HCT116 (cell line): ENCODE measurements around the gene LSM12. TPM values are rescaled to one million over a fixed set of nuclear protein-coding genes. Genes with fewer than 3 reads are reported as not detected.

Experiments
- ATAC-seq: fragments of 200-7000 bp; cut with Tn5 transposase; 2 replicates; pipeline ENCODE4 v1.9.1; 2020; ENCODE audit warnings: mild to moderate bottlenecking, moderate library complexity
- BruUV-seq: library from RNA; stranded (reverse); fragments of 400-500 nt; replicated peaks from 2 replicates; lab custom pipeline; 2021; lab: Mats Ljungman, UMichigan
- CTCF ChIA-PET: fragments of 300-600 bp; sonication (Branson Sonifier 250); formaldehyde crosslinking; loops from one replicate; lab custom pipeline; 2021; ENCODE audit warnings: antibody characterized with exemption; lab: Charles Lee
- POLR2A ChIA-PET: fragments of 300-600, 350-600 bp; sonication (Branson Sonifier 250); formaldehyde crosslinking; loops from one replicate; lab custom pipeline; 2021; ENCODE audit warnings: antibody characterized with exemption; lab: Charles Lee
- RAD21 ChIA-PET, 2 experiments: fragments of 300-600 bp; sonication (Branson Sonifier 250); formaldehyde crosslinking; loops; one replicate each; lab custom pipeline; 2023; ENCODE audit warnings: low total read pairs in 2 of 2; ENCODE audit not compliant: uncharacterized antibody in 2 of 2, unreplicated experiment in 2 of 2, low non-redundant PET in 1 of 2; lab: Charles Lee
- DNase-seq: peaks from one replicate; pipeline ENCODE4 v3.0.0-alpha.2; 2010; ENCODE audit warnings: low read depth, low spot score
- H2AFZ ChIP-seq: fragments of 200-600 bp; shearing (Covaris generic), sonication (generic); 2 replicates; pipeline ENCODE4 v1.6.1; 2017; ENCODE audit warnings: low read depth, mixed run types, mixed read lengths, antibody characterized with exemption, low read length; ENCODE audit not compliant: poor library complexity, severe bottlenecking
- H3K27ac ChIP-seq: 2 replicates; pipeline ENCODE4 v1.5.1; 2012; ENCODE audit warnings: low read depth, low read length
- H3K27me3 ChIP-seq: fragments of 200-600 bp; sonication (generic); 2 replicates; pipeline ENCODE4 v1.6.1; 2016; ENCODE audit warnings: mixed run types, low read length, mixed read lengths; ENCODE audit not compliant: insufficient read depth
- H3K36me3 ChIP-seq, 2 experiments: fragments of 200-500 bp in 1 of 2; fragments of 200-600 bp in 1 of 2; sonication (Bioruptor generic) in 1 of 2; sonication (generic) in 1 of 2; 2 replicates each; pipeline versions ENCODE4 v1.5.1 to v1.6.1; 2014 to 2016; ENCODE audit warnings: low read length in 2 of 2, inconsistent platforms in 1 of 2, mixed read lengths in 1 of 2, mixed run types in 1 of 2; ENCODE audit not compliant: insufficient read depth in 2 of 2, control insufficient read depth in 1 of 2
- H3K4me1 ChIP-seq, 2 experiments: fragments of 200-600 bp in 1 of 2; sonication (generic) in 1 of 2; 2 replicates each; pipeline versions ENCODE4 v1.5.1 to v1.6.1; 2012 to 2017; ENCODE audit warnings: low read length in 2 of 2, inconsistent platforms in 1 of 2, mild to moderate bottlenecking in 1 of 2, mixed read lengths in 1 of 2, mixed run types in 1 of 2, moderate library complexity in 1 of 2; ENCODE audit not compliant: insufficient read depth in 2 of 2, control insufficient read depth in 1 of 2
- H3K4me2 ChIP-seq: fragments of 200-600 bp; sonication (generic); 2 replicates; pipeline ENCODE4 v1.6.1; 2017; ENCODE audit warnings: mixed run types, low read length, mixed read lengths
- H3K4me3 ChIP-seq, 2 experiments: fragments of 200-600 bp in 1 of 2; sonication (generic) in 1 of 2; replicated peaks in 1 of 2; 2 replicates each; pipeline ENCODE4 v1.5.1; 2011 to 2016; ENCODE audit warnings: low read length in 2 of 2, control low read depth in 1 of 2, low read depth in 1 of 2, mild to moderate bottlenecking in 1 of 2, mixed read lengths in 1 of 2, mixed run types in 1 of 2
- H3K79me2 ChIP-seq: fragments of 200-600 bp; sonication (generic); 2 replicates; pipeline ENCODE4 v1.6.1; 2017; ENCODE audit warnings: mild to moderate bottlenecking, mixed run types, low read length, moderate library complexity, mixed read lengths; ENCODE audit not compliant: insufficient read depth
- H3K9ac ChIP-seq: fragments of 200-600 bp; sonication (generic); 2 replicates; pipeline ENCODE4 v1.6.1; 2016; ENCODE audit warnings: low read length, mixed read lengths
- H3K9me2 ChIP-seq: fragments of 200-600 bp; sonication (generic), shearing (Covaris generic); 2 replicates; pipeline ENCODE4 v1.6.1; 2017; ENCODE audit warnings: mixed run types, mild to moderate bottlenecking, moderate library complexity; ENCODE audit not compliant: insufficient read depth
- H3K9me3 ChIP-seq, 2 experiments: fragments of 200-500 bp in 1 of 2; fragments of 200-600 bp in 1 of 2; sonication (Bioruptor generic) in 1 of 2; sonication (generic) in 1 of 2; 2 replicates each; pipeline ENCODE4 v1.6.1; 2014 to 2017; ENCODE audit warnings: low read length in 2 of 2, mixed read lengths in 2 of 2, inconsistent platforms in 1 of 2, low read depth in 1 of 2, mild to moderate bottlenecking in 1 of 2, mixed run types in 1 of 2, moderate library complexity in 1 of 2; ENCODE audit not compliant: control insufficient read depth in 1 of 2, insufficient read depth in 1 of 2
- H4K20me1 ChIP-seq: fragments of 200-600 bp; sonication (generic), shearing (Covaris generic); 2 replicates; pipeline ENCODE4 v1.6.1; 2017; ENCODE audit warnings: mixed run types, mild to moderate bottlenecking, moderate library complexity; ENCODE audit not compliant: insufficient read depth
- CBX3 ChIP-seq: IDR thresholded peaks from 2 replicates; pipeline ENCODE4 v1.6.1; 2012; ENCODE audit warnings: low read depth
- EGR1 ChIP-seq: IDR thresholded peaks from 2 replicates; pipeline ENCODE4 v1.6.1; 2012; ENCODE audit warnings: low read depth
- ELF1 ChIP-seq: IDR thresholded peaks from 2 replicates; pipeline ENCODE4 v1.6.1; 2012; ENCODE audit warnings: low read depth, borderline replicate concordance
- EZH2 ChIP-seq: fragments of 200-600 bp; sonication (generic); IDR thresholded peaks from 2 replicates; pipeline ENCODE4 v1.6.1; 2017; ENCODE audit warnings: antibody characterized with exemption, mixed run types
- MAX ChIP-seq: IDR thresholded peaks from 2 replicates; pipeline ENCODE4 v1.6.1; 2012
- POLR2A ChIP-seq: IDR thresholded peaks from 2 replicates; pipeline ENCODE4 v1.7.0; 2011; ENCODE audit warnings: borderline replicate concordance; ENCODE audit not compliant: insufficient read depth, insufficient read length; ENCODE audit errors: extremely low read depth
- POLR2AphosphoS5 ChIP-seq: IDR thresholded peaks from 2 replicates; pipeline ENCODE4 v1.6.1; 2011; ENCODE audit warnings: mild to moderate bottlenecking, low read depth, low read length, moderate library complexity
- SIN3A ChIP-seq: IDR thresholded peaks from 2 replicates; pipeline ENCODE4 v1.6.1; 2012; ENCODE audit warnings: low read depth
- SP1 ChIP-seq: IDR thresholded peaks from 2 replicates; pipeline ENCODE4 v1.6.1; 2012; ENCODE audit warnings: low read depth
- ZBTB33 ChIP-seq: IDR thresholded peaks from 2 replicates; pipeline ENCODE4 v1.6.1; 2011; ENCODE audit warnings: mild to moderate bottlenecking, low read length, moderate library complexity; ENCODE audit not compliant: insufficient replicate concordance; ENCODE audit errors: extremely low read depth
- ZNF274 ChIP-seq: fragments of 200-500 bp; sonication (Bioruptor generic); IDR thresholded peaks from 2 replicates; pipeline ENCODE4 v1.6.1; 2014; ENCODE audit warnings: mild to moderate bottlenecking, low read depth, low read length, inconsistent platforms
- intact Hi-C: fragments of 100-400 bp; cut with micrococcal nuclease; formaldehyde crosslinking; loops from 2 replicates; pipeline ENCODE4 v1.10.0; 2022
- total RNA-seq: library from RNA; stranded (reverse); gene quantifications from one replicate; pipeline ENCODE4 v1.2.1, GENCODE V29; 2021; ENCODE audit not compliant: unreplicated experiment

LSM12 gene
- total RNA-seq, 1 experiment from 2014 or later = 99.6 TPM

GRCh38 chr17:44113868-44114840, 47.7 kb upstream of the LSM12 start:
- Histone ChIP-seq H3K27ac (no peak overlapping the region), H3K4me3 (no peak overlapping the region), H4K20me1 (no peaks in the 10 kb centered on the region), H2AFZ (no peak overlapping the region), H3K9me2 (no peaks in the 10 kb centered on the region), H3K79me2 (no peaks in the 10 kb centered on the region; the same call in 1 of the 2 replicates), H3K9ac (no peak overlapping the region), H3K4me2 (no peak overlapping the region), H3K4me1 (peaks cover 33 to 56% of the 10 kb centered on the region in 2 experiments), H3K9me3 (no peaks in the 10 kb centered on the region), H3K27me3 (no peaks in the 10 kb centered on the region), H3K36me3 (no peaks in the 10 kb centered on the region)
- no peak for TF ChIP-seq EZH2
- TF ChIP-seq EGR1 = no peak
- no peak for TF ChIP-seq MAX
- TF ChIP-seq SP1 = no peak
- no peak for TF ChIP-seq CBX3
- no peak for TF ChIP-seq SIN3A
- TF ChIP-seq ELF1 = no peak
- no peak for TF ChIP-seq POLR2A
- TF ChIP-seq ZNF274 = no peak
- TF ChIP-seq ZBTB33 = no peak
- no peak for TF ChIP-seq POLR2AphosphoS5
- CTCF ChIA-PET = interaction anchor here (3.2 kb wide), 1 partner anchor 30 kb away, joined by 23 read pairs; no protein-coding TSS in a partner anchor
- DNase-seq = no peak
- no peak for ATAC-seq
- RAD21 ChIA-PET = interaction anchor here in 1 of 2 experiments (1.4 kb wide), 1 partner anchor 31 kb away, joined by 5 read pairs; no protein-coding TSS in a partner anchor
- intact Hi-C loops = no loop called here
- BruUV-seq = no TSS peak
- POLR2A ChIA-PET = interaction anchor here (1.0 kb wide), 1 partner anchor 24 kb away, joined by 3 read pairs; no protein-coding TSS in a partner anchor
